GM19328 (cell line): ENCODE data around the gene CLDN15.
"Not testable (repeated sequence)": the region's sequence is repeated elsewhere in the genome, so short reads cannot be mapped to it uniquely, and the experiment has no call there.

Experiments
- ATAC-seq: cut with Tn5 transposase; IDR thresholded peaks from one replicate; pipeline ENCODE4 v1.9.1; 2021; ENCODE audit warnings: mild to moderate bottlenecking, moderate library complexity; ENCODE audit not compliant: unreplicated experiment

Gene CLDN15, protein sequence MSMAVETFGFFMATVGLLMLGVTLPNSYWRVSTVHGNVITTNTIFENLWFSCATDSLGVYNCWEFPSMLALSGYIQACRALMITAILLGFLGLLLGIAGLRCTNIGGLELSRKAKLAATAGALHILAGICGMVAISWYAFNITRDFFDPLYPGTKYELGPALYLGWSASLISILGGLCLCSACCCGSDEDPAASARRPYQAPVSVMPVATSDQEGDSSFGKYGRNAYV

DNA sequence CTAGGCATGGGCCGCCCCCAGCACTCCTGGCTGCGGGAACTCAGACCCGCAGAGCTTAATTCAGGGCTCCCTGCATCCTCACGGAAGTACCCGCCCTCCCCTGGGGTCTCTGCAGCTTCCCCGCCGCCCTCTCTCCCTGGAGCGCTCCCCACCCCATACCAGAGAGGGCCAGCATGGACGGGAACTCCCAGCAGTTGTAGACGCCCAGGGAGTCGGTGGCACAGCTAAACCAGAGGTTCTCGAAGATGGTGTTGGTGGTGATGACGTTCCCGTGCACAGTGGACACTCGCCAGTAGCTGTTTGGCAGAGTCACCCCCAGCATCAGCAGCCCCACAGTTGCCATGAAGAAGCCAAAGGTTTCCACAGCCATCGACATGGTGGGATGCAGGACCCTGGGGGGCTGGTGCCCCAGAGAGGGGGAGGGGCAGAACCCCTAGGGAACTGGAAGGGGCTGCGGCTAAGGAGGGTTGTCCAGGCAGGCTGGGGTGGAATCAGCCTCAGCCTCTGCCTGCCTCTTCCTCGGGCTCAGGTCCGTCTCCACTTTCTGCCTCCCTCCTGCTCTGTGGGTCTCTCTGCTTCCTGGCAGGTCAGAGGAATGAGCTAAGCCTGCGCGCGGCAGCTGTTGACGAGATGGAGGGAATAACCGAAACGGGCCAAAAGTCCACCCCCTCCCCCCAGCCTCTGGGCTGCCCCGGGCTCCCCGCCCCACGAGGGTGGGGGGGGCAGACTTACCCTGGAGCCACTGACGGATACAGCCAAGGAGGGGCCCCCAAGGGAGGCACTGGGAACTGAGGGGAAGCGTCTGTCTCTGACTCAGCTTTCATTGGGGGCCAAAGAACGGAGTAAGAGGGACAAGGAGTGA, at the start of gene CLDN15:
CLDN15 (minus strand) TSS at position 597 of the 862 bp plus-strand sequence; CDS start at position 376, 221 bp downstream.
- no peak for ATAC-seq

DNA sequence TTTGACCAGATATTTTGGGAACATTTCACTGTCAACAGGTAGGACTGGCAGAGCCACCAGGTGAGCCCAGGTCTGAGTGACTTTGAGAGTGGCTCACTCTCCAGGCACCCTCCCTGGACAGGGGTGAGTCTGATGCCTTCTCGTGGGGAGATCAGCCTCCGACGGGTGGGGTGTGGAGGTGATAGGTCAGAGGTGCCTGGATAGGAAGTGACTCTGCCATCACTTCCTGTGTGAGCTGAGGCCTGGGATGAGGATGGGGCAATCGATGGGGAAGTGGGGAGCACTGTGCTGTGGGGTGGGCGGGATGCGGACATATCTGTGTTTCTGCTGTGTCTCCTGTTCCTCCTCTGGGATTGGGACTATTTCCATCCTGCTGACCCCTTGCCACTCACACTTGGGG, 49.4 kb upstream of the CLDN15 start:
- ATAC-seq: no peak

DNA sequence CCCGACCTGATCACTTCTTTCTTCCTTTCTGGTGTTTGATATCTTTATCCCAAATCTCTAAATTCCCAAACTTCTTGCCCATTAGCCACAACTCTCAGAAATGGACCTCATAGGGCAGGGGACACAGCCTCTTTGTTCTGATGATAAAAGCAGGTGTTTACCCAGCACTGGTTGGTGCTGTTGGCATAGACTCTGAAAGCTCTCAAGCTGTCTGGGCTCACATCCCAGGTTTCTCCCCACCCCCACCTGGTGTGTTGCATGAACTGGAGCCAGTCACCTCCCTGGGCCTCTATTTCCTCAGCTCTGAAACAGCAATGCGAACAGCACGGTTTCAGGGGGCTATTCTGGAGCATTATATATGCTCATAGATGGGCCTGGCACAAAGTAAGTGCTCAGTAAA, 48.3 kb upstream of the CLDN15 start:
- ATAC-seq: not testable (repeated sequence)

DNA sequence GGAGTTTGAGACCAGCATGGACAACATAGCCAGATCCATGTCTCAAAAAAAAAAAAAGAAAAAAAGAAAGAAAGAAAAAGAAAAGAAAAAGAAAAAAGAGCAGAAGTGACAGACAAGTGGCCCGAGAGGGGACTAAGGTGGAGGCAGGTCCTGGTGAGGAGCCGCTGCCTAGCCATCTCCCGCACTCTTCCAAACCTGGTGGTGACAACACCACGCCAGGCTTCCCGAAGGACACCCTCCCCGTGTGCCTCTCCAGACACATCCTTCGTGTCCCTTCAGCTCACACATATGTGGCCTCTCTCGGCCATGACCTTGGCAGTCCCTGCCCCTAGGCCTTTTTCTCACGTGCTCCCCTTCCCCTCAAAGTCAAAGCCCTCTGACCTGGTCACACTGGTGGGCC, 47.6 kb upstream of the CLDN15 start:
- ATAC-seq: no peak

DNA sequence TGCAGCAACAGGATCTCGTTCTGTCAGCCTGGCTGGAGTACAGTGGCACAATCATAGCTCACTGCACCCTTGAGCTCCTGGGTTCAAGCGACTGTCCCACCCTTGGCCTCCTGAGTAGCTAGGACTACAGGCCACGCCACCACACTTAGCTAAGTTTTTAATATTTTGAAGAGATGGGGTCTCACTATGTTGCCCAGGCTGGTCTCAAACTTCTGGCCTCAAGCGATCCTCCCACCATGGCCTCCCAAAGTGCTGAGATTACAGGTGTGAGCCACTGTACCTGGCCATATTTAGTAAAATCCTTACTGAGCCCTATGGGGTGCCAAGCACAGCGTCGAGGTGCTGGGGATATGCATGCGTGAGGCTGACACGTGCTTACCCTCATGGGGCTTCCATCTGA, 43.3 kb upstream of the CLDN15 start:
- not testable (repeated sequence) for ATAC-seq

DNA sequence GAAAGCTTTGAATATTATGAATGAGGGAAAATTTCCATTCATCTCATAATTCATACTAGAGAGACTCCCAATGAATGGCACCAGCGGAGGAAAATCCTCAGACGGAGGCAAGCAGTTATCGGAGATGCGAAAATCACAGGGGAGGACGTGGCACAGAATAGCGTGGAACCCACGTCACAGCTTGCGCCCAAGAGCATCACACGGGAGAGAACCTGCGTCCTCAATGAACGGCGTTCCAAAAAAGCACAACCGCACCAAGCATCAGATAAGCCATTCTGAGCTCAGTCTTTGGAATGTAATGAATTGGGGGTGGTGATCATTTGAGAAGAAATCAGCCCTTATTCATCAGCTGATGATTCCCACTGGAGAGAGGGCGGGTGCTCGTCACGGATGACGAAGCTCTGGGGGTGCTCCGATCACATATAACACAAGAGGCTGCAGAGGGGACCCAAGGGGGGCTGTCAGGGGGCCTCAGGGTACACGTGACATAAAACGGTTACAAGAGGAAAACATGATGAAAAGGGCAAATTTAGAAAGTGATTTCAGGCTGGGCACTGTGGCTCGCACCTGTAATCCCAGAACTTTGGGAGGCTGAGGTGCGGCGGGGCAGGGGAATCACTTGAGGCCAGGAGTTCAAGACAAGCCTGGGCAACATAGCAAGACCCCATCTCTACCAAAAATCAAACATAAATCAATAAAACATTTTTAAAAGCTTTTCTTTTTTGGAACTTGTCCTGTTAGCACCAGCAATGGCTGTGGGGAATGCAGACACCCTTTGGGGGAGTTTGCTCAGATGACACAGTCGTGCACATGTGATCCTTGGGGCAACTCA, 41.1 kb upstream of the CLDN15 start:
- ATAC-seq: no peak

DNA sequence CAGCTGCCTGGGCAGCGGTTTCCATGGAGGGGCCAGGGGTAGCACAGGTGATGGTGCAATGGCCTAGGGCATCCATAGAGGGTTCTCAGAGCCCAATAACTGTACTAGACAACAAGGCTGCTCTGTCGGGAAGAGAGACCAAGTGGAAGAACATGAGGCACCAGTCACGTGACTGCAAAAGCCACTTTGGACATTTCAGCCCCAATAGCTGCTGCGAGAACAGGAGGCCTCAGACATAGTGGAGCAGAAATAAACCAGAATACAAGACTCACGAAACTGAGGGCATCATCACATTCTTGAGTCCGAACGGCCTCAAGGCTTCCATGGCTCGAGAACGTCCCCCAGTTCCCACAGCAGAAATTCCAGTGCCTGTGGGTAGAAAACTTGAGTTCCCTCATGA, 39.6 kb upstream of the CLDN15 start:
- ATAC-seq: no peak

DNA sequence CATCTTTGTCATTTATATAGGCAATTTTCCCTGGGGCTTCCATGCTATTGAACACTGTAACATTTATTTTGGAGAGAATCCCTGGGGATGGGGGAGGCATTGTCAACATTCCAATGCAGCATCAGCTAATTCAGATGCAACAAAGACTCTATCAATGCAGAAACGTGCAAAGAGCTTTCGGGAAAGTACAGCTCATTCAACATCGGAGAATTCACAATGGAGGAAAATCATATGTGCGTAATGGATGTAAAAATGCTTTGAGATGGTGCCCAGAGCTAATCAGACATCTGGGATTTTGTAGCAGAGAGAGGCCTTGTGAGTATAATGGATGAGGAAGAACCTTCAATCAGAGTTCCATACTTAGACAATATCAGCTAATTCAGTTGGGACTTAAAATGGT, 35.6 kb upstream of the CLDN15 start:
- ATAC-seq: no peak

DNA sequence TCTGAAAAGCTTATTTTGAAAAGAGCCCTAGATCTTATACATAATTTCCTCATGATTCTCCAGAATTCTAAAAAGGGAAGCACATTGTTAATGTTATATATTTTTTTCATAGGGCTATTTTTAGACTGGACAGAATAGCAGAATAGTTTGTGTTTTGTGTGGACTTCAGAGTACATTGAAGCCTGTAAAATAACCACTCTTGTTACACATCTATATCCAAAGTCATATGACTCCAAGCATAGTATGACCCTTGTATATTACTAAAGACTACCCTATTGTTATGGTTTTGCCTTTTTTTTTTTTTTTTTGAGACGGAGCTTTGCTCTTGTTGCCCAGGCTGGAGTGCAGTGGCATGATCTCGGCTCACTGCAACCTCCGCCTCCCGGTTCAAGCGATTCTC, 33.4 kb upstream of the CLDN15 start:
- ATAC-seq: no peak

DNA sequence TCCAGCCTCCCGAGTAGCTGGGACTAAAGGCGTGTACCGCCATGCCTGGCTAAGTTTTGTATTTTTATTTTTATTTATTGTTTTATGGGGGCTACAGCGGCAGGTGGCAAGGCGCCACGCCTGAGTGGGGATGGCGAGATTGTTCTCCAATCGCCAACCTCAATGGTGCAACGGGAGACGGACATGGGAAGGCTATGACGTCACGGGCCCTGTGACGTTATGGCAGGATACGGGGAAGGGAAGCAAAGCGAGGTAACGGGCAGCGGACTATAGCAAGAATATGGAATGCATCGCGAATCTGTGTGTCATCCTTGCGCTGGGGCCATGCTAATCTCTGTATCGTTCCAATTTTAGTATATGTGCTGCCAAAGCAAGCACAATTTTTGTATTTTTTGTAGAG, 32.1 kb upstream of the CLDN15 start:
- no peak for ATAC-seq

DNA sequence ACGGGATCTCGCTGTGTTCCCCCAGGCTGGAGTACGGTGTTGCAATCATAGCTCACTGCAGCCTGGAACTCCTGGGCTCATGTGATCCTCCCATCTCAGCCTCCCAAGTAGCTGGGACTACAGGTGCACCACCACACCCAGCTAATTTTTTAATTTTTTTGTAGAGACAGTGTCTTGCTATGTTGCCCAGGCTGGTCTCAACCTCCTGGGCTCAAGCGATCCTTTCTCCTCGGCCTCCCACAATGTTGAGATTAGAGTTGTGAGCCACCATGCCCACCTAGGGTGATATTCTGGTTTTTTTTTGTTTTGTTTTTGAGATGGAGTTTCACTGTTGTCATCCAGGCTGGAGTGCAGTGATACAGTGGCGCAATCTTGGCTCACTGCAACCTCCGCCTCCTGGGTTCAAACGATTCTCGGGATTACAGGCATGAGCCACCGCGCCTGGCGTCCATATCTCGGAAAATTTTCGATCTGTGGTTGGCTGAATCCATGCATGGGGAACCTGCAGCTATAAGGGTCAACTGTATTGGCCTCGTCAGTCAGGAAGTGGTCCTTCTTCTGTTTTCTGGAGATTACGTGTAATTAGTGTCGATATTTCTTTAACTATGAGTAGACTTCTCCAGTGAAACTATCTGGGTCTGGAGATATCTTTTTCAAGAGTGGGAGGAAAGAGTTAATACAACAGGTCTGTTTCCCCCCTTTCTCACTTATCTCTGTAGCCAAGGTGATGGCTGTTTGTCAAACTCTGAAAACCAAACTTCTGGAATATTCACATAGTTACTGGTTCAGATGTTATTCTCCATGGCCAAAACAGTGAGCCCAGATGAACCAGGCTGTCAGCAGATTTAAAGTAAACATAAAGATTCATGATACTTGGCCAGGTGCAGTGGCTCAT, 28.3 kb upstream of the CLDN15 start:
- ATAC-seq: no peak

DNA sequence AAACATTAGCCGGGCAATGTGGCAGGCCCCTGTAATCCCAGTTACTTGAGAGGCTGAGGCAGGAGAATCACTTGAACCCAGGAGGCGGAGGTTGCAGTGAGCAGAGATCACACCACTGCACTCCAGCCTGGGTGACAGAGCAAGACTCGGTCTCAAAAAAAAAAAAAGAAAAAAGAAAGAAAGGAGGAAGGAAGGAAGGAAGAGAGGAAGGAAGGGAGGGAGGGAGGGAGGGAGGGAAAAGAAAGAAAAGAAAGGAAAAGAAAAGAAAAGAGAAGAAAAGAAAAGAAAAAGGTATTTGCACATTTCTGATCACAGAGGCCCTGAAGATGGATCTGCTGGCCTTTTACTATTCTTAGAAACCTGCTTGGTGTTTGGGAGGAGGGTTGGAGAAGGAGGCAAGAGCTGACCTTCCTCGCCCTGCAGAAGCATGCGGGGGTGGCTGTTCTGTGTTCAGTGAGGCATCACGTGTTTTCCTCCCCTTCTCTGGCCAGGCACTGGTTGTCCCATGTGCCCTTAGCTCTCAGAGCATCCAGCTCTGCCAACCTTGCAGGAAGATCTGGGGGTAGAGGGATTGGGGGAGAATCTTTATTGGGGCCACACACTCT, 26.6 kb upstream of the CLDN15 start:
- not testable (repeated sequence) for ATAC-seq

DNA sequence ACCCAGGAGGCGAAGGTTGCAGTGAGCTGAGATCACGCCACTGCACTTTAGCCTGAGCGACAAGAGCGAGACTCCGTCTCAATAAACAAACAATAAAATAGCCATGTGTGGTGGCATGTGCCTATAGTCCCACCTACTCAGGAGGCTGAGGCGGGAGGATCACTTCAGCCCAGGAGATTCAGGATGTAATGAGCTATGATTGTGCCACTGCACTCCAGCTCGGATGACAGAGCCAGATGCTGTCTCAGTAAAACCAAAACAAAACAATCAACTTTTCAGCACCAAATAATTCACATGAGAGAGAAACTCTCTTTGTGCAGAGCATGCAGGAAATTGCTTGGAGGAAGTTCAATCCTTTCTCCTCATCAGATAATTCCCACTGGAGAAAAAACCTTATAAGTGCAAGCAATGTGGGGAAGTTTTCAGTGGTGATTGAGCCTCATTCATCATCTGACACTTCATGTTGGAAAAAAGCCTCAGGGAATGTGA, 20.7 kb upstream of the CLDN15 start:
- ATAC-seq: no peak

DNA sequence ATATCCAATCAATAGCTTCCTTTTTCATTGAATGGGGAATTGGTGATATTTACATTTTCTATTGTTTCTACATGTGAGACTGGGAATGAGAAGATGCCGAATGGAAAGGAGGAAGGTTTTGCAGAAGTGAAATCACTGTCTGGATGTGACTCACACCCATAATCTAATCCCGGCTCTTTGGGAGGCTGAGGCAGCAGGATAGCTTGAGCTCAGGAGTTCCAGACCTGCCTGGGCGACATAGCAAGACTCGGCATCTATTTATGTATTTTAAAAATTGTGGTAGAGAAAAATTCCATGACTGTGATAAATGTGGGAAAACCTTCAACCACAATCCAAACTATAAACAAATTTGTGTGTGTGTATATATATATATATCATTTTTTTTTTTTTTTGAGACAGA, 18.2 kb upstream of the CLDN15 start:
- ATAC-seq: no peak

DNA sequence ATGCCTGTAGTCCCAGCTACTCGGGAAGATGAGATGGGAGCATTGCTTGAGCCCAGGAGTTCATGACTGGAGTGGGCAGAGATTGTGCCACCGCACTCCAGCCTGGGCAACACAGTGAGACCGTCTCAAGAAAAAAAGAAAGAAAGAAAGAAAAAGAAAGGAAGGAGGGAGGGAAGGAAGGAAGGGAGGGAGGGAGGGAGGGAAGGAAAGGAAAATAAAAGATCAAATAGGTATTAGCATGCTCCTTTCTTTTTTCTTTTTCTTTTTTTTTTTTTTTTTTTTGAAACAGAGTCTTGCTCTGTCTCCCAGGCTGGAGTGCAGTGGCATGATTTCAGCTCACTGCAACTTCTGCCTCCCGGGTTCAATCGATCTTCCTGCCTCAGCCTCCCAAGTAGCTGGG, 15.6 kb upstream of the CLDN15 start:
- ATAC-seq: not testable (repeated sequence)

DNA sequence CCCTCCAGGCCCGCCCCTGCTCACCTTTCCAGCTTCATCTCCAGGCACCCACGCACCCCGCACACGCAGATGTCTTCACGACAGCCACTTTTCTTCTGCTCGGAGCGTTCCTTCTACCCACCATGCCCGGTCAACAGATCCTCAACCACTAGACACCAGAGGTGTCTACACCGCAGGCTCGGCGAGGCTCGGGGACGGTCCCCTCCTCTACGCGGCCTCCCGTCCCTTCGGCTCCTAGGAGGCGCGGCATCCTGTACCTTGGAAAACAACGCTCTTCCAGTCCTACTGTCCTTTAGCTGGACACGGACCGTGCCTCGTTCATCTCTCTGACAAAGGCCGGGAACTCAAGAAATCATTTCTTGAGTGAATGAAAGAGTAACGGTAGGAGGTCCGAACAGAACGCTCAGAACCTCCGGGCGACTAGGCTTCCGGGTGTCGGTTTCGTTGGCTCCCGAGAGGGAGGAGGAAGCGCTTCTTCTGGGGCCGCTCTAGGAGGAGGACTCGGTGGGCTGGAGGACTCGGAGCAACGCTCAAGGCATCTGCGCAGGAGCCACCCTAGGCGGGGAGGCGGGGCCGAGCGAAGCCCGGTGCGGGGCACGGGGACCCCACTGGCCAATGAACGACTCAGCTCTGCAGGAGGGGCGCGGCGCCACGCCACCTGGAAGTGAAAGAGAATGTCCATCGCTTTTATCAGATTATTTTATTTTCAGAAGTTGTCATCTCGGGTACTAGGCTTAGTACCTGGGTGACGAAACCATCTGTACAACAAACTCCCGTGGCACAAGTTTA, 14.5 kb upstream of the CLDN15 start:
- peak; percentile 98 for ATAC-seq

DNA sequence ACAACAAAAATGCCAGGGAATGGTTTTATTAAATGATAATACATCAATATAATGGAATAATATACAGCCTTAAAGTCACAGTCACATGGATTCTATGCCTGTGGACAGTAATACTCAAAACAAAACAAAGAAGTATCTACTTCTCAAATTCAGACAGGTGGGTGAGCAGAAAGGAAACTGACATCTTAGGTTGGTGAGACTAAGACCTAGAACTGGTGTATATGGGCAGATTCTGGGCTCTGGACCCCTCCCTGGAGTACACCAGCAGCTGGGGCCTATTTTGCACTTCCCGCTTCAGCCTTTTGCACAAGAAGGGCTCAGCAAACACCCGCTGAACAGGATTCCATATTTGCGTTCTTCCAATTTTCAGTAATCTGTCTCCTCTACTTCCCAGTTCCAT, 12.7 kb upstream of the CLDN15 start:
- no peak for ATAC-seq

DNA sequence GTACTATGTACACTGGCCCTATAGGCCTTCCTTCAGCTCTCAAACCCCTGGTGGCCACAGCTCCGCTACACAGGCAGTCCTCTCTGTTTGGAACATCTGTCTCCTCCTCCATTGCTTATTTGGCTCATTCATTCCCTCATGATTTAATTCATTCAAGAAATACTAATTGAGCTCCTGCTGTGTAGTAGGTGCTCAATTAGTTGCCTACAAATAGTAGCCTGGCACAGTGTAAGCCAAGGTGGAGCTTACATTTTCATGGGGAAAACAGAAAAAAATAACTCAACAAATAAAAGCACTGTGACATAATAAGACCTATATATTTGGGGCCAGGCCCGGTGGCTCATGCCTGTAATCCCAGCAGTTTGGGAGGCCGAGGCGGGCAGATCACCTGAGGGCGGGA, 10.7 kb upstream of the CLDN15 start:
- no peak for ATAC-seq

DNA sequence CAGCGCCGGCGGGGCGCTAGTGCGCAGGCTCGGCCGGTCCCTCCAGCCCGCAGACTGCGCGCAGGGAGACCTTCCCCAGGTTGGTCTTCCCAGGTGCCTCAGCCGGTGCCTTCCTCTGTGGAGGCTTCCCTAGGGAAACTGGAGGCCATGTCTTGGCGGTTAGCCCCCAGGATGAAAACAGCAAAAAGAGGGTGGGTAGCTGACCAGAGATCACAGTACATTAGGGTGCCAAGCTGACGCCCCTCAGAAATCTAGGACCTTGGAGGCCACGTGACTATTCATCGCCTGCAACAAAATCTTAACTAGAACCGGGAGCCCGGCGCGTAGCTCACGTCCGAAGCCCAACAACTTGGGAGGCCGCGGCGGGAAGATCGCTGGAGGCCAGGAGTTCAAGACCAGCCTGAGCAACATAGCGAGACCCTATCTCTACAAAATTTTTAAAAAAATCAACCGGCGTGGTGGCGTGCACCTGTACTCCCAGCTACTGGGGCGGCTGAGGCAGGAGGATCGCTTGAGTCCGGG, 7.6 kb upstream of the CLDN15 start:
- ATAC-seq: no peak
